Measurements from ENCODE around the gene TCHP.

- TF ChIP-seq CTCF (conservative IDR thresholded peaks at IDR 0.05; ENCODE audit: low read length): no peak
- TF ChIP-seq EZH2phosphoT487 (IDR thresholded peaks at IDR 0.05; ENCODE audit: borderline replicate concordance, low read depth, low read length): no peak
These were observed 41.3 kb upstream of the TCHP start for GRCh38 chr12:109858764-109859163.
